A673 (cell line): ENCODE data around the gene CPXM2.

Source experiments
- EZH2 ChIP-seq: fragments of 200-600 bp; sonication (generic); IDR thresholded peaks from 2 replicates; pipeline ENCODE4 v1.6.1; 2017; ENCODE audit warnings: borderline replicate concordance, low read depth, mild to moderate bottlenecking, mixed read lengths, antibody characterized with exemption, low read length; ENCODE audit not compliant: poor library complexity, severe bottlenecking
- TF ChIP-seq, protein P1 (sequence below): fragments of 300-800, 200-600 bp; sonication (generic); conservative IDR thresholded peaks from 2 replicates; pipeline ENCODE4 v1.5.1; 2017; ENCODE audit warnings: low read depth, mild to moderate bottlenecking, antibody characterized with exemption, low read length, moderate library complexity, mixed read lengths

GRCh38 chr10:123916775-123917174 lies 25.2 kb upstream of the CPXM2 start:
- TF ChIP-seq, protein P1, sequence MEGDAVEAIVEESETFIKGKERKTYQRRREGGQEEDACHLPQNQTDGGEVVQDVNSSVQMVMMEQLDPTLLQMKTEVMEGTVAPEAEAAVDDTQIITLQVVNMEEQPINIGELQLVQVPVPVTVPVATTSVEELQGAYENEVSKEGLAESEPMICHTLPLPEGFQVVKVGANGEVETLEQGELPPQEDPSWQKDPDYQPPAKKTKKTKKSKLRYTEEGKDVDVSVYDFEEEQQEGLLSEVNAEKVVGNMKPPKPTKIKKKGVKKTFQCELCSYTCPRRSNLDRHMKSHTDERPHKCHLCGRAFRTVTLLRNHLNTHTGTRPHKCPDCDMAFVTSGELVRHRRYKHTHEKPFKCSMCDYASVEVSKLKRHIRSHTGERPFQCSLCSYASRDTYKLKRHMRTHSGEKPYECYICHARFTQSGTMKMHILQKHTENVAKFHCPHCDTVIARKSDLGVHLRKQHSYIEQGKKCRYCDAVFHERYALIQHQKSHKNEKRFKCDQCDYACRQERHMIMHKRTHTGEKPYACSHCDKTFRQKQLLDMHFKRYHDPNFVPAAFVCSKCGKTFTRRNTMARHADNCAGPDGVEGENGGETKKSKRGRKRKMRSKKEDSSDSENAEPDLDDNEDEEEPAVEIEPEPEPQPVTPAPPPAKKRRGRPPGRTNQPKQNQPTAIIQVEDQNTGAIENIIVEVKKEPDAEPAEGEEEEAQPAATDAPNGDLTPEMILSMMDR, result no peak
- no peak for TF ChIP-seq EZH2
